Measurements from ENCODE around the gene TCF12.

Gene TCF12

DNA sequence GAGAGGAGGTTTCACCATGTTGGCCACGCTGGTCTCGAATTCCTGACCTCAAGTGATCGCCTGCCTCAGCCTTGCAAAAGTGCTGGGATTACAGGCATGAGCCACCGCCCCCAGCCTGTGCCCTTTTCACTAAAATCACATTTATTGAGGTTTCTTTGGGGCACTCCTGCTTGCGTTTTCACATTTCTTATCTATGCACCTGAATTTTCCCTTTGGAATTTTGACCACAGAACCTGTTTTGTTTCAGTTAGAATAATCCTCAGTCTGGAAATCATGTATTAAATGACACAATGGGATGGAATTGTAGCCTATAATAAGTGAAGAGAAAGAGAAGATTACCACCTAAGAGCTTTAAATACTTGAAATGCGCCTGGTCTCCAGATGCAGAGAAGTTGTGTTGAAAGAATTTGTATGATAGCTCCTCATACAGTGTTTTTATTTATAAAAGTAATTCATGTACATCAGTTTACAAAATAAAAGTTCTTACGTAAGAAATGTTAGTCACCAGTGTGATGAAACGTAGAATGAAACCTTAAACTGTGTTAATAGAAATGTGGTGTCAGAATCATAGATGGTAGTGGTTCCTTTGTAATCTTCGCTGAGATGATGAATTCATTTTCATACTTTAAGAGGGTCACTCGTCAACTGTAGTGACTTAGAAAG, 107.0 kb downstream of the TCF12 start:
- no peak for DNase-seq

GRCh38 chr15:57026016-57026592, 107.7 kb downstream of the TCF12 start:
- DNase-seq, result no peak

- no peak for DNase-seq
These were observed 109.2 kb downstream of the TCF12 start for GRCh38 chr15:57027596-57027995.

DNA sequence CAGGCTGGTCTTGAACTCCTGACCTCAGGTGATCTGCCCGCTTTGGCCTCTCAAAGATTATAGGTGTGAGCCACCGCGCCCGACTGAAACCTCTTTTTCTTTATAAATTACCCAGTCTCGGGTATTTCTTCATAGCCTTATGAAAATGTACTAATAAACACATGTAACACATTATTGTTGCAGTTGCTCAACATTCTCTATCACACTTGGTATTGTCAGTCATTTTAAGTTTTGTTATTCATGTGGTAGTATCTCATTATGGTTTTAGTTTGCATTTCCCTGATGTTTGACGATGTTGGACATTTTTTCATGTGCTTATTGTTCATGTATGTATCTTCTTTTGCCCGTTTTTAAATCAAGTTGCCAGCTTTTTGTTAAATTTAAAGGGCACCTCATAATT, 109.7 kb downstream of the TCF12 start:
- no peak for DNase-seq

DNA sequence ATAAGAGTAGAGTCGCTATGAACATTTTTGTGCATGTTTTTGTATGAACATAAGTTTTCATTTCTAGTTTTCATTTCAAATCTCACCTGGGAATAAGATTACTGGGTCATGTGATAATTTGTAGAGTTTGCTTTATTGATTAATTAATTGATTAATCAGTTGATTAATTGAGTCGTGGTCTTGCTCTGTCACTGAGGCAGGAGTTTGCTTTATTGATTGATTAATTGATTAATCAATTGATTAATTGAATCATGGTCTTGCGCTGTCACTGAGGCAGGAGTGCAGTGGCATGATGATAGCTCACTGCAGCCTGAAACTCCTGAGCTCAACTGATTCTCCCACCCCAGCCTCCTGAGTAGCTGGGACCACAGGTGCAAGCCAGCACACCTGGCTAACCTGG, 111.6 kb downstream of the TCF12 start:
- DNase-seq, result no peak

DNA sequence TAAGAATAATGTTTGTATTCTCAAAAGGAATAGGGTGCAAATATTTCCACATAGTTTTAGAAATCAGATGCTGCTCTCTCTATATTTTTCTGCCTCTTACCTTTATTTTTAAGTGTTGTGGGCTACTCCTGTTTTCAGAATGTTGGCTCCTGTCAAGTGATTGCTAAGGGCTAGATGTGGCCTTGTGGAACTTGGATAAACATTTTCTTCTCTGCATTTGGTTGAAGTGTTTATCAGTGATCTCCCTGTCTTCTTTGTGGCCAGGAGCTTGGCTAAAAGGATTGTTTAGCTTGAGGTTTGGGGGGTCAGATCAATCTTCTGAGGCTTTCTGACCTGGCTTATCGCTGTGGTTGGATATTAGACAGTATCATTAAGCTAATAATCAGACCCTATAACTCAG, 112.6 kb downstream of the TCF12 start:
- DNase-seq, result no peak

GRCh38 chr15:57031605-57032004, 113.2 kb downstream of the TCF12 start:
- no peak for DNase-seq

- no peak for DNase-seq
These were observed 113.9 kb downstream of the TCF12 start for GRCh38 chr15:57032338-57032737.

DNA sequence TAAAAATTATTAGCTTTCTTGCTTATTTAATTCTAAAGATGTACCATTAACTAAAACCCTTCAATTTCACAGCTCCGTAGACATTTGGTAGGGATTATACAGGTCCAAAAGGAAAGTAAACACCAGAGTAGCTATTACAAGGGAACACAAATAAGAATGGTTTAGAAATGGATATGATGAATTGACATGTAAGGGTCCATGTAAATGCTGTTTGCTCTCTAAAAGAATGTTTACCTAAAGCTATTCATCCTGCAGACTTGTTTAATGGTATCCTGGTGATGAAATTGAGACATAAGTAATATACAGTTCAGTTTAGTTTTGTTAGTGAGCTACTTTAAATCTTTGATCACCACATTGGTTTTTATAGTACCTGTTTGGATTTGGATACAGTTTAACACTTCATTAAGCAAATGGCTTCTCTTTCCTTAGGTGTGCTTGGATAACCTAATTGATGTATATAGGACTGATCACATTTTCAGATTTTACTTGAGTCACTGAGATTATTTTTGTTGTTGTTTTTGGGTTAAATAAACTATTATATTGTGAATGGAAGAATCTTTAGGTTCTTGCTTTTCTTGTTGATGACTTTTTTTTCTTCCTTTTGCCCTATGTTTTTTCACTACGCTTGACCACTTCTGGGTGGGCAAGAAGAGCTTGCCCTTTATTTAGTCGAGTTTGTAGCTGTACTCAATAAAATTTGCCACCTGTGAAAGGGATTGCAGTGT, 115.4 kb downstream of the TCF12 start:
- no peak for DNase-seq

DNA sequence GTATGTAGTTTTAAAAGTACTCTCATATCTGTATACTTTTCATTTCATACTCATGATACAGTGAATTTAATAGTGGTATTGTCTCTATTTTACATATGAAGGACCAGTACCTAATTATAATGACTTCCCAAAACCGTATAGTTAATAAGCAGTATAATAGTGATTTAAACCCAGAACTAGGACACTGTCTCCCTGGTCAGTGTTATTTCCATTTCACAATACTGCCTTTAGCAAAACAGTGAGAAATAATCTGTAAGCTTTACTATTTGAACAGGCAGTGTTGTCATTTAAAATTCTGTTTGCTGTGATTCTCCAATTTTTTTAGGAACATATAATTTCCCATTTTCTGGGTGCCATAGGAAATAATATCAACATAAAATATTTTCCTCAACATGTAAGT, 116.2 kb downstream of the TCF12 start:
- no peak for DNase-seq

DNA sequence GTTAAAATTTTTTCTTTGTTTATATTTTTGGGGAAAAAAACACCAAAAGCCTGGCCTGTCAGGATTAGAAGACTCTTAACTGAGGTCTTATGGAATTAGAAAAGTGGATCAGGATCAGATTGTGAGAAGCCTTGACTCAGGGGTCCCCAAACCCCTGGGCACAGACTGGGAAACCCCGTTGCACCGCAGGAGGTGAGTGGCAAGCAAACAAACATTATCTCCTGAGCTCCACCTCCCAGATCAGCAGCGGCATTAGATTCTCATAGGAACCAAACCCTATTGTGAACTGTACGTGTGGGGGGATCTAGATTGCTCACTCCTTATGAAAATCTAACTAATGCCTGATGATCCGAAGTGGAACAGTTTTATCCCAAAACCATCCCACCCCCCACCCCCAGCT, 117.2 kb downstream of the TCF12 start:
- DNase-seq, result no peak

DNA sequence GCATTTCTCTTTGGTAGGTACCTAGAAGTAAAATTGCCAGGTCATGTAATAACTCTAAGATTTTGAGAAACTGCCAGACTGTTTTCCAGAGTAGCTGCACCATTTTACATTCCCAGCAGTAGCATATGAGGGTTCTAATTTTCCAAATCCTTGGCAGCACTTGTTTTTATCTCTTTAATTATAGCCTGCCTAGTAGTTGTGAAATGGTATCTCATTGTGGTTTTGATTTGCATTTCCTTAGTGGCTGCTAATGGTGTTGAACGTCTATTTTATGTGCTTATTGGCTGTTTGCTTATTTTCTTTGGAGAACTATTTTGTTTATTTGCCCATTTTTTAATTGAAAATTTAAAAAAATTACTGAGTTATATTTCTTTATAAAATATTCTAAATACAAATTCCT, 117.9 kb downstream of the TCF12 start:
- DNase-seq, result no peak

- no peak for DNase-seq
These were observed 119.1 kb downstream of the TCF12 start for GRCh38 chr15:57037548-57037947.

DNA sequence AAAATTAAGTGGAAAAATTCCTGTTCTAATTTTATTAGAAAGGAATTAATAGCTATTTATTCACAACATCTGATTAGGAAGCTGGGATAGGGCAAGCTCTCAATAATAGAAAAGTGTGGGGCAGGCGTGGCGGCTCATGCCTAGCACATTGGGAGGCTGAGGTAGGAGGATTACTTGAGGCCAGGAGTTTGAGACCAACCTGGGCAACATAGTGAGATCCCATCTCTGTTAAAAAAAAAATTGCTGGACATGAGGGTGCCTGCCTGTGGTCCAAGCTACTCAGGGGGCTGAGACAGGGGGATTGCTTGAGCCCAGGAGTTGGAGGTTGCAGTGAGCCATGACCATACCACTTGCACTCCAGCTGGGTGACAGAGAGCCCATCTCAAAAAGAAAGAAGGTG, 119.6 kb downstream of the TCF12 start:
- no peak for DNase-seq

DNA sequence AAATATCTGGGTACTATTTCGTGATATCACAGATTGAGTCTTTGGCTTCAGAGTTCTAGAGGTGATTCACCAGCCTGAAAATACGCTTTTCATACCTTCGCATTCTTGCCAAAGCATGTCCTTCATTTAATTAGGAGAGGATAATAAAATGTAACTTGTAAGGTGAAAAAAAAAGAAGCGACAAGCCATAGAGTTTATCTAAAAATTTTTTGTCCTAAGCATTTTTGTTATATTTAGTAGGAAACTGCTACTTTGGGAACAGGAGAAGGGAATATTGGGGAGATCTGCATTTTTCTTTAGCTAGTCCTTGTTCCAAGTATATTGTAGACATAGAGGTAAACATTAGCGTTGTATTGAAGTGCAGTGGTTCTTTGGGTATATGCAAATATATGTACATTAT, 120.1 kb downstream of the TCF12 start:
- DNase-seq, result no peak

DNA sequence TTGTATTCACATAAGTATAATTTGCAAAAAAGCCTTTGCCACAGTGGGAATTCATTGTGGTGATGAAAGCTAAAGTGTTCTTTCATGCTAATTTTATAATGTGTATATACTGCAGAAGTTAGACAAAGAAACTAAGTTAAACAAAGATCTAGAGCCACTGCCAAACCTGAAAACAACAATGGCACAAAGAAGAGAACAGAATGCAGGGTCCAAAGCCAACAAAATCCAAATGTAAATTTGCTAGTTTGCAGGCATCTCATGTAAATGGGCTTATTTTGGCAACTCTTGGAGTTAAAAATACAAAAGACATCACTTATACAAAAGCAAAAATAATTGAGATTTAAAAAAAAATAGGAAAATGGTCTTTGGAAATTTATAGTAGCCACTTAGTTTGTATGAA, 123.0 kb downstream of the TCF12 start:
- no peak for DNase-seq

- no peak for DNase-seq
These were observed 125.7 kb downstream of the TCF12 start for GRCh38 chr15:57044072-57044702.

DNA sequence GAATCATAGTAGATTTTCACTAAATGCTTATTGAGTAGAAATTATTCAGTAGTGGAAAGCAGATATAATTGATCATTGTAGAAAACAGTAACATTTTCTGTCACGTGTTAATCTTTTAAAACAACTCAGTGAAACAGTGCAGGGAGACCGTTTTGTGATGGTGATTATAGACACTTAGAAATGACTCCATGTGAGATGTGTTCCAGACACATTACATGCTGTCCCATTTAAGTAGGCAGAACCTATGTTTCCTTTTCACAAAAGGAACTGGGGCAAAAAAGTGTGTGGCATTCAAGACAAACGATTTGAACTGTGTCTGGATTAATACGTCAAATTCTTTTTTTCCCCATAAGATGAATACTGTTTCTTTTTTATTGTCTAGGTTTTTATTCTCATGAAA, 126.5 kb downstream of the TCF12 start:
- no peak for DNase-seq

DNA sequence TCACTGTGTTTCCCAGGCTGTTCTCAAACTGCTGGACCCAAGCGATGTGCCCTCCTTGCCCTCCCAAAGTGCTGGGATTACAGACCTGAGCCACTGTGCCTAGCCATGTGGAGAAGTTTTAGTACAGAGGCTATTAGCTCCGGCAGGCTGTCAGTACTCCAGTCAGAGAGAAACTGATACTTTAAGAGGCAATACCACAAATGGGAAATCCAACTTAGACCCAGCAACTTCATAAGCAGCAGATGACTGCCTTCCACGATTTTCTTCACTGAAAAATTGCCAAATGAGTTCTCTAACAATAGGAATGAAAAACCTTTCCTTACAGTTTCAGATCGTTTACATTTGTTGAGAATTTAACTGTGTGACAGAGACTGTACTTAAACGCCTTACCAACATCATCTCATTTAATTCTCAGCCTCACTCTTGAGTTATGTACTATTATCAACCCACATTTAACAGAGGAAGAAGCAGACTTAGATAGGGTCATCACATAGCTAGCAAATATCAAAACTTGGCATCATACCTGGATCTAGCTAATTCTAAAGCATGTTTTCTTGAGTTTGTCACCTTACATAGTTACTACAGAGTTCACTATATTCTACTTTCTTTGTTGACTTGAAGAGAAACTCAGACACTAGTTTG, 127.4 kb downstream of the TCF12 start:
- no peak for DNase-seq

GRCh38 chr15:57048930-57049549, 130.6 kb downstream of the TCF12 start:
- no peak for DNase-seq

GRCh38 chr15:57053470-57053869, 135.0 kb downstream of the TCF12 start:
- DNase-seq, result no peak

DNA sequence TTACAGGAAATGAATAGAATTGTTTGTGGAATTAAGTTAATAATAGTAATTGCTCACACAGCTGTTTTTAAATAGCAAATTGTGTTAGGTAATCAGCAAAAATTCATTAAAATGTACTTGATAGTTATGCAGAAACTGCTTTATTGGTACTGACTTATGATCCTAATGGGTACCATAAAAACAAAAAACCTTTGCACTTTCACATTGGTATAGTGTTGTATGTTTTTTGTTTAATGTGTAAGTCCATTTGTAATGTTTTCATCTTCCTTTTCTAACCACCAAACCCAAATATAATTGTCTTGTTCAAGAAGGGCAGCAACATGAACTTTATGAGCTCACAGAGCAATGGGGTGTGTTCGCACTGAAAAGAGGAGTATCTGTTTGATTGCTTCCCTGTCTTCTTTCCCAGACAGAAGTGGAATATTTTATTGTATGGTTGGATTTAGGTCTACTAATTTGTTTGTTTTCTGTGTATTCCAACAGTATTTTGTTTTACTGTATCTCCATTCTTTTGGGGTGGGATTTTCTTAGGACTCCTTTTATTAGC, 135.8 kb downstream of the TCF12 start:
- DNase-seq, result no peak

- DNase-seq, result no peak
These were observed 137.9 kb downstream of the TCF12 start for GRCh38 chr15:57056357-57056756.

Data from stimulated activated CD4-positive, alpha-beta T cell treated with anti-CD3 and anti-CD28 coated beads, Interleukin-4, amount 100 ng/mL, for 1 hour (primary cell).